Activated naive CD8-positive, alpha-beta T cell treated with anti-CD3 and anti-CD28 coated beads for 36 hours (primary cell): Measurements from ENCODE around the gene AP3S2. TPM values are rescaled to one million over a fixed set of nuclear protein-coding genes. Genes with fewer than 3 reads are reported as not detected.
"Not testable (repeated sequence)": the region's sequence is repeated elsewhere in the genome, so short reads cannot be mapped to it uniquely, and the experiment has no call there.

Source experiments
- DNase-seq: peaks from one replicate; pipeline ENCODE4 v3.0.0; 2021
- H3K27ac Mint-ChIP-seq: one replicate; pipeline ENCODE4 v1.8.0; 2022; ENCODE audit warnings: mild to moderate bottlenecking, moderate library complexity, mixed read lengths
- H3K27me3 Mint-ChIP-seq: one replicate; pipeline ENCODE4 v1.8.0; 2022; ENCODE audit warnings: mild to moderate bottlenecking, mixed read lengths
- H3K36me3 Mint-ChIP-seq: one replicate; pipeline ENCODE4 v1.8.0; 2021; ENCODE audit warnings: mild to moderate bottlenecking, mixed read lengths
- H3K4me1 Mint-ChIP-seq: one replicate; pipeline ENCODE4 v1.8.0; 2021; ENCODE audit warnings: mixed read lengths
- H3K4me3 Mint-ChIP-seq: one replicate; pipeline ENCODE4 v1.8.0; 2022; ENCODE audit warnings: mild to moderate bottlenecking, moderate library complexity, mixed read lengths
- H3K9me3 Mint-ChIP-seq: one replicate; pipeline ENCODE4 v1.8.0; 2022; ENCODE audit warnings: mixed read lengths
- total RNA-seq, 2 experiments: library from RNA; stranded (reverse); gene quantifications; one replicate each; pipeline ENCODE4 v1.2.3, GENCODE V29; 2021

The AP3S2 gene
- total RNA-seq, result 10 to 100 TPM; 16.2 to 20.8 TPM

GRCh38 chr15:89893696-89894447 lies at the start of gene AP3S2:
TSS of gene AP3S2 (minus strand) at chr15:89893994. CDS start at chr15:89893949, 45 bp downstream.
- peaks cover 5% of the 10 kb centered on the region for H3K36me3 Mint-ChIP-seq
- peak; percentile 91 for DNase-seq

GRCh38 chr15:89939910-89940309 lies 46.1 kb upstream of the AP3S2 start:
- Mint-ChIP-seq H3K27me3 (peaks cover 20% of the 10 kb centered on the region), H3K36me3 (no peaks in the 10 kb centered on the region), H3K4me1 (peaks cover 14% of the 10 kb centered on the region), H3K9me3 (no peaks in the 10 kb centered on the region), H3K27ac (no peak overlapping the region), H3K4me3 (no peak overlapping the region)
- no peak for DNase-seq

More at GRCh38 chr15:89893696-89894447, at the start of gene AP3S2:
- Mint-ChIP-seq H3K4me1 (peaks cover 24% of the 10 kb centered on the region), H3K9me3 (no peaks in the 10 kb centered on the region), H3K27ac (peak within 1 kb of the TSS; percentile 95), H3K27me3 (no peaks in the 10 kb centered on the region), H3K4me3 (peak within 1 kb of the TSS; percentile 91)

- H3K4me3 Mint-ChIP-seq, H3K36me3 Mint-ChIP-seq, H3K27ac Mint-ChIP-seq, H3K9me3 Mint-ChIP-seq, DNase-seq: not testable (repeated sequence)
- peaks cover 14% of the 10 kb centered on the region for H3K4me1 Mint-ChIP-seq
- peaks cover 20% of the 10 kb centered on the region for H3K27me3 Mint-ChIP-seq
Observed at GRCh38 chr15:89939377-89939776, 45.6 kb upstream of the AP3S2 start.

GRCh38 chr15:89937365-89938350 lies 43.9 kb upstream of the AP3S2 start:
- peak overlapping the region; percentile 10 for H3K27ac Mint-ChIP-seq
- H3K36me3 Mint-ChIP-seq, result no peaks in the 10 kb centered on the region
- H3K4me3 Mint-ChIP-seq, result no peak overlapping the region
- H3K4me1 Mint-ChIP-seq, result peaks cover 14% of the 10 kb centered on the region
- H3K27me3 Mint-ChIP-seq, result peaks cover 20% of the 10 kb centered on the region
- no peak for DNase-seq
- no peaks in the 10 kb centered on the region for H3K9me3 Mint-ChIP-seq

- H3K4me3 Mint-ChIP-seq, result no peak overlapping the region
- H3K9me3 Mint-ChIP-seq, result no peaks in the 10 kb centered on the region
- peaks cover 20% of the 10 kb centered on the region for H3K27me3 Mint-ChIP-seq
- H3K4me1 Mint-ChIP-seq, result peaks cover 14% of the 10 kb centered on the region
- no peak overlapping the region for H3K27ac Mint-ChIP-seq
- no peak for DNase-seq
- H3K36me3 Mint-ChIP-seq, result no peaks in the 10 kb centered on the region
Observed at GRCh38 chr15:89936786-89937265, 43.0 kb upstream of the AP3S2 start.

- Mint-ChIP-seq H3K27me3 (peaks cover 20% of the 10 kb centered on the region), H3K4me3 (no peak overlapping the region), H3K27ac (no peak overlapping the region), H3K9me3 (no peaks in the 10 kb centered on the region), H3K36me3 (no peaks in the 10 kb centered on the region), H3K4me1 (peaks cover 14% of the 10 kb centered on the region)
- no peak for DNase-seq
Observed at GRCh38 chr15:89936051-89936785, 42.4 kb upstream of the AP3S2 start.

GRCh38 chr15:89932880-89933279 lies 39.1 kb upstream of the AP3S2 start:
- H3K4me1 Mint-ChIP-seq, result peaks cover 13% of the 10 kb centered on the region
- H3K27ac Mint-ChIP-seq, result no peak overlapping the region
- no peaks in the 10 kb centered on the region for H3K9me3 Mint-ChIP-seq
- H3K36me3 Mint-ChIP-seq, result no peaks in the 10 kb centered on the region
- H3K27me3 Mint-ChIP-seq, result peaks cover 15% of the 10 kb centered on the region
- H3K4me3 Mint-ChIP-seq, result no peak overlapping the region
- DNase-seq, result no peak

GRCh38 chr15:89928421-89928820 lies 34.6 kb upstream of the AP3S2 start:
- no peak overlapping the region for H3K4me3 Mint-ChIP-seq
- H3K27me3 Mint-ChIP-seq, result peaks cover 4% of the 10 kb centered on the region
- H3K4me1 Mint-ChIP-seq, result no peaks in the 10 kb centered on the region
- H3K36me3 Mint-ChIP-seq, result no peaks in the 10 kb centered on the region
- no peak for DNase-seq
- no peak overlapping the region for H3K27ac Mint-ChIP-seq
- no peaks in the 10 kb centered on the region for H3K9me3 Mint-ChIP-seq

GRCh38 chr15:89926158-89926557 lies 32.4 kb upstream of the AP3S2 start:
- Mint-ChIP-seq H3K9me3 (no peaks in the 10 kb centered on the region), H3K4me1 (no peaks in the 10 kb centered on the region), H3K27ac (no peak overlapping the region), H3K27me3 (peaks cover 4% of the 10 kb centered on the region), H3K36me3 (no peaks in the 10 kb centered on the region), H3K4me3 (no peak overlapping the region)
- DNase-seq, result no peak

GRCh38 chr15:89917442-89918101 lies 23.8 kb upstream of the AP3S2 start:
- H3K9me3 Mint-ChIP-seq, result no peaks in the 10 kb centered on the region
- no peak overlapping the region for H3K4me3 Mint-ChIP-seq
- no peaks in the 10 kb centered on the region for H3K36me3 Mint-ChIP-seq
- peaks cover 18% of the 10 kb centered on the region for H3K27me3 Mint-ChIP-seq
- DNase-seq, result no peak
- H3K27ac Mint-ChIP-seq, result no peak overlapping the region
- H3K4me1 Mint-ChIP-seq, result peaks cover 3% of the 10 kb centered on the region

- H3K36me3 Mint-ChIP-seq, result no peaks in the 10 kb centered on the region
- H3K9me3 Mint-ChIP-seq, result no peaks in the 10 kb centered on the region
- H3K27me3 Mint-ChIP-seq, result peaks cover 26% of the 10 kb centered on the region
- peaks cover 3% of the 10 kb centered on the region for H3K4me1 Mint-ChIP-seq
- H3K4me3 Mint-ChIP-seq, result no peak overlapping the region
- DNase-seq, result no peak
- H3K27ac Mint-ChIP-seq, result no peak overlapping the region
Observed at GRCh38 chr15:89916660-89917059, 22.9 kb upstream of the AP3S2 start.

- peaks cover 60% of the 10 kb centered on the region for H3K27me3 Mint-ChIP-seq
- no peaks in the 10 kb centered on the region for H3K9me3 Mint-ChIP-seq
- peak within 1 kb of the TSS; percentile 46 for H3K4me3 Mint-ChIP-seq
- DNase-seq, result peak; percentile 21
- peaks cover 7% of the 10 kb centered on the region for H3K4me1 Mint-ChIP-seq
- no peak within 1 kb of the TSS for H3K27ac Mint-ChIP-seq
- no peaks in the 10 kb centered on the region for H3K36me3 Mint-ChIP-seq
Observed at GRCh38 chr15:89912674-89913396, 19.0 kb upstream of the AP3S2 start, which contains the start of gene ARPIN. TSS of gene ARPIN (minus strand) at chr15:89912952. CDS start at chr15:89912835, 117 bp downstream.

- peaks cover 60% of the 10 kb centered on the region for H3K27me3 Mint-ChIP-seq
Observed at GRCh38 chr15:89912145-89912673, 18.4 kb upstream of the AP3S2 start.

More at GRCh38 chr15:89912145-89912673, 18.4 kb upstream of the AP3S2 start:
- no peak for DNase-seq
- peaks cover 7% of the 10 kb centered on the region for H3K4me1 Mint-ChIP-seq
- no peaks in the 10 kb centered on the region for H3K9me3 Mint-ChIP-seq
- no peaks in the 10 kb centered on the region for H3K36me3 Mint-ChIP-seq
- H3K27ac Mint-ChIP-seq, result no peak overlapping the region
- H3K4me3 Mint-ChIP-seq, result peak overlapping the region; percentile 1
